Panc1 (cell line): Measurements from ENCODE around the gene ABTB2. TPM values are rescaled to one million over a fixed set of nuclear protein-coding genes. Genes with fewer than 3 reads are reported as not detected.

ENCODE experiments used
- ATAC-seq: fragments of 200-7000 bp; cut with Tn5 transposase; 2 replicates; pipeline ENCODE4 v1.9.1; 2020; ENCODE audit warnings: mild to moderate bottlenecking, moderate library complexity
- BruUV-seq: library from RNA; stranded (reverse); fragments of 400-500 nt; replicated peaks from 2 replicates; lab custom pipeline; 2021; lab: Mats Ljungman, UMichigan
- CTCF ChIA-PET: fragments of 300-600 bp; sonication (Branson Sonifier 250); formaldehyde crosslinking; loops from one replicate; lab custom pipeline; 2022; ENCODE audit warnings: antibody characterized with exemption; lab: Charles Lee
- POLR2A ChIA-PET: fragments of 300-600 bp; sonication (Branson Sonifier 250); formaldehyde crosslinking; loops from one replicate; lab custom pipeline; 2022; ENCODE audit warnings: antibody characterized with exemption; lab: Charles Lee
- DNase-seq: peaks from one replicate; pipeline ENCODE4 v3.0.0-alpha.2; 2010; ENCODE audit warnings: low read depth, low spot score
- H3K27ac ChIP-seq: 2 replicates; pipeline ENCODE4 v1.5.1; 2011; ENCODE audit warnings: mild to moderate bottlenecking, low read length, inconsistent platforms
- H3K27me3 ChIP-seq: fragments of 200-500 bp; sonication (Bioruptor generic); 2 replicates; pipeline ENCODE4 v1.6.0; 2014; ENCODE audit warnings: low read length, inconsistent platforms; ENCODE audit not compliant: control insufficient read depth, insufficient read depth
- H3K36me3 ChIP-seq: fragments of 200-500 bp; sonication (Bioruptor generic); 2 replicates; pipeline ENCODE4 v1.5.1; 2014; ENCODE audit warnings: inconsistent platforms, mild to moderate bottlenecking, low read length, moderate library complexity; ENCODE audit not compliant: control insufficient read depth, insufficient read depth
- H3K4me1 ChIP-seq: 2 replicates; pipeline ENCODE4 v1.5.1; 2011; ENCODE audit warnings: inconsistent platforms, mild to moderate bottlenecking, low read length, moderate library complexity; ENCODE audit not compliant: control insufficient read depth, insufficient read depth
- H3K4me3 ChIP-seq, 2 experiments: 2 replicates each; pipeline ENCODE4 v1.5.1; 2011 to 2012; ENCODE audit warnings: low read depth in 2 of 2, low read length in 2 of 2, mild to moderate bottlenecking in 2 of 2, inconsistent platforms in 1 of 2, moderate library complexity in 1 of 2
- H3K9me3 ChIP-seq: fragments of 200-500 bp; sonication (Bioruptor generic); 2 replicates; pipeline ENCODE4 v1.5.1; 2014; ENCODE audit warnings: low read depth, mild to moderate bottlenecking, inconsistent platforms, low read length, moderate library complexity; ENCODE audit not compliant: control insufficient read depth, insufficient read depth
- CTCF ChIP-seq: fragments of 450-650 bp; IDR thresholded peaks from 2 replicates; pipeline ENCODE4 v1.5.1; 2017; ENCODE audit warnings: mild to moderate bottlenecking
- POLR2AphosphoS5 ChIP-seq: IDR thresholded peaks from 2 replicates; pipeline ENCODE4 v1.6.1; 2012; ENCODE audit warnings: mild to moderate bottlenecking, low read depth, low read length, moderate library complexity
- REST ChIP-seq, 2 experiments: IDR thresholded peaks; 2 replicates each; pipeline ENCODE4 v1.6.1; 2011 to 2012; ENCODE audit warnings: low read depth in 2 of 2, control low read depth in 1 of 2, low read length in 1 of 2, mild to moderate bottlenecking in 1 of 2, moderate library complexity in 1 of 2; ENCODE audit not compliant: insufficient read depth in 1 of 2
- SIN3A ChIP-seq: IDR thresholded peaks from 2 replicates; pipeline ENCODE4 v1.6.1; 2012; ENCODE audit warnings: low read depth, mild to moderate bottlenecking, low read length, moderate library complexity, borderline replicate concordance; ENCODE audit not compliant: insufficient read depth
- TCF7L2 ChIP-seq: IDR thresholded peaks from 2 replicates; pipeline ENCODE4 v1.6.1; 2011; ENCODE audit warnings: mild to moderate bottlenecking, low read depth, low read length, inconsistent platforms
- in situ Hi-C: cut with HindIII; loops from 2 replicates; pipeline ENCODE4 v1.10.0; 2016; ENCODE audit warnings: low sequenced_read_pairs, low pct_unique_long_range_greater_than_20kb
- intact Hi-C: fragments of 100-400 bp; cut with micrococcal nuclease; formaldehyde crosslinking; loops from one replicate; pipeline ENCODE4 v1.10.0; 2022; ENCODE audit not compliant: unreplicated experiment
- total RNA-seq: library from RNA; stranded (reverse); gene quantifications from one replicate; pipeline ENCODE4 v1.2.1, GENCODE V29; 2021; ENCODE audit not compliant: unreplicated experiment

Gene ABTB2
- total RNA-seq, 1 experiment from 2014 or later, result 22.7 TPM

- CTCF ChIA-PET, result interaction anchor here (0.6 kb wide), 1 partner anchor 133 kb away, joined by 3 read pairs; no protein-coding TSS in a partner anchor
- no peaks in the 10 kb centered on the region for H3K36me3 ChIP-seq
- POLR2A ChIA-PET, result no interaction called here
- ATAC-seq (no peak), DNase-seq (no peak)
- no peak overlapping the region for H3K27ac ChIP-seq
- H3K4me1 ChIP-seq, result peaks cover 54% of the 10 kb centered on the region
- intact Hi-C loops, result no loop called here
- BruUV-seq, result no TSS peak
- no peaks in the 10 kb centered on the region for H3K27me3 ChIP-seq
- H3K4me3 ChIP-seq, result no peak overlapping the region
- in situ Hi-C loops, result no loop called here
- H3K9me3 ChIP-seq, result no peaks in the 10 kb centered on the region
- TF ChIP-seq SIN3A (no peak), TCF7L2 (no peak), POLR2AphosphoS5 (no peak), REST (IDR thresholded peaks at IDR 0.05; ENCODE audit: insufficient read depth in 1 of 2, low read depth in 2 of 2, low read length in 1 of 2) (no peak), CTCF (no peak)
These were observed 22.5 kb downstream of the ABTB2 start for GRCh38 chr11:34335331-34335730.

- in situ Hi-C loops (no loop called here), intact Hi-C loops (no loop called here)
- POLR2A ChIA-PET, result interaction anchor here (0.7 kb wide), 2 partner anchors 17 to 278 kb away, joined by 4 to 5 read pairs; no protein-coding TSS in a partner anchor
- no TSS peak for BruUV-seq
- peaks cover 53% of the 10 kb centered on the region for H3K4me1 ChIP-seq
- no peaks in the 10 kb centered on the region for H3K9me3 ChIP-seq
- TF ChIP-seq TCF7L2 (no peak), POLR2AphosphoS5 (no peak), REST (IDR thresholded peaks at IDR 0.05; ENCODE audit: insufficient read depth in 1 of 2, low read depth in 2 of 2, low read length in 1 of 2) (no peak), SIN3A (no peak), CTCF (no peak)
- H3K27ac ChIP-seq, result no peak overlapping the region
- CTCF ChIA-PET, result no interaction called here
- no peak for DNase-seq
- no peaks in the 10 kb centered on the region for H3K27me3 ChIP-seq
- H3K36me3 ChIP-seq, result no peaks in the 10 kb centered on the region
- no peak for ATAC-seq
- no peak overlapping the region for H3K4me3 ChIP-seq
These were observed 24.0 kb downstream of the ABTB2 start for GRCh38 chr11:34333787-34334186.
